Kidney epithelial cell (primary cell): ENCODE measurements around the gene IGSF22. TPM values are rescaled to one million over a fixed set of nuclear protein-coding genes. Genes with fewer than 3 reads are reported as not detected.
"Not testable (repeated sequence)": the region's sequence is repeated elsewhere in the genome, so short reads cannot be mapped to it uniquely, and the experiment has no call there.

ENCODE experiments used
- DNase-seq: peaks from one replicate; pipeline ENCODE4 v3.0.0-alpha.2; 2010; ENCODE audit warnings: low read depth
- H3K27me3 ChIP-seq: 2 replicates; pipeline ENCODE4 v1.6.0; 2011; ENCODE audit warnings: low read length; ENCODE audit not compliant: control insufficient read depth, insufficient read depth
- H3K36me3 ChIP-seq: 2 replicates; pipeline ENCODE4 v1.5.1; 2011; ENCODE audit warnings: low read length; ENCODE audit not compliant: control insufficient read depth, insufficient read depth
- H3K4me3 ChIP-seq: 2 replicates; pipeline ENCODE4 v1.5.1; 2011; ENCODE audit warnings: low read depth, mild to moderate bottlenecking, control low read depth, low read length
- total RNA-seq: library from RNA; depleted of rRNA; stranded (reverse); fragments of >200 nt; gene quantifications from 2 replicates; pipeline ENCODE4 v1.2.3, GENCODE V29; 2015
- TF ChIP-seq, protein P1 (sequence below): IDR thresholded peaks from 2 replicates; pipeline ENCODE4 v1.5.1; 2011; ENCODE audit warnings: mild to moderate bottlenecking, moderate library complexity, low read length, control low read depth, inconsistent platforms; ENCODE audit not compliant: insufficient read depth, poor library complexity, severe bottlenecking

Gene IGSF22
- total RNA-seq, 1 donor from 2014 or later: 0.04 TPM

DNA sequence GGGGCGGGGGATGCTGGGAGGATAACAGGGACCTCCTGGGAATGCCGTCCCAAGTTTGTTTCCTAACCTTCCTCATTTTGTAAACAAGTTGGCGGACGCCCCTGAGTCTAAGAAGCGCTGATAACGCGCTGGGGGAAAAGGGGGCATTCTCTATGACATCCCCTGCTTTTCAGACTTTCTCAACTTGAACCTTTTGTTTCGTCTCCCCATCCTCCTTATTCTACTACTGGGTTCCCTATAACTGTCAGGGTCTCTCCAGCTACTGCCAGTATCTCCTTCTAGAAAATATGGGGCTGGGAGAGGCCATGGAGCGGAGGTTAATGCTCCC is 26.8 kb downstream of the IGSF22 start:
- Histone ChIP-seq H3K36me3 (no peaks in the 10 kb centered on the region), H3K4me3 (peak overlapping the region; percentile 55), H3K27me3 (no peaks in the 10 kb centered on the region)
- DNase-seq: no peak
- TF ChIP-seq, protein P1, sequence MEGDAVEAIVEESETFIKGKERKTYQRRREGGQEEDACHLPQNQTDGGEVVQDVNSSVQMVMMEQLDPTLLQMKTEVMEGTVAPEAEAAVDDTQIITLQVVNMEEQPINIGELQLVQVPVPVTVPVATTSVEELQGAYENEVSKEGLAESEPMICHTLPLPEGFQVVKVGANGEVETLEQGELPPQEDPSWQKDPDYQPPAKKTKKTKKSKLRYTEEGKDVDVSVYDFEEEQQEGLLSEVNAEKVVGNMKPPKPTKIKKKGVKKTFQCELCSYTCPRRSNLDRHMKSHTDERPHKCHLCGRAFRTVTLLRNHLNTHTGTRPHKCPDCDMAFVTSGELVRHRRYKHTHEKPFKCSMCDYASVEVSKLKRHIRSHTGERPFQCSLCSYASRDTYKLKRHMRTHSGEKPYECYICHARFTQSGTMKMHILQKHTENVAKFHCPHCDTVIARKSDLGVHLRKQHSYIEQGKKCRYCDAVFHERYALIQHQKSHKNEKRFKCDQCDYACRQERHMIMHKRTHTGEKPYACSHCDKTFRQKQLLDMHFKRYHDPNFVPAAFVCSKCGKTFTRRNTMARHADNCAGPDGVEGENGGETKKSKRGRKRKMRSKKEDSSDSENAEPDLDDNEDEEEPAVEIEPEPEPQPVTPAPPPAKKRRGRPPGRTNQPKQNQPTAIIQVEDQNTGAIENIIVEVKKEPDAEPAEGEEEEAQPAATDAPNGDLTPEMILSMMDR: no peak

DNA sequence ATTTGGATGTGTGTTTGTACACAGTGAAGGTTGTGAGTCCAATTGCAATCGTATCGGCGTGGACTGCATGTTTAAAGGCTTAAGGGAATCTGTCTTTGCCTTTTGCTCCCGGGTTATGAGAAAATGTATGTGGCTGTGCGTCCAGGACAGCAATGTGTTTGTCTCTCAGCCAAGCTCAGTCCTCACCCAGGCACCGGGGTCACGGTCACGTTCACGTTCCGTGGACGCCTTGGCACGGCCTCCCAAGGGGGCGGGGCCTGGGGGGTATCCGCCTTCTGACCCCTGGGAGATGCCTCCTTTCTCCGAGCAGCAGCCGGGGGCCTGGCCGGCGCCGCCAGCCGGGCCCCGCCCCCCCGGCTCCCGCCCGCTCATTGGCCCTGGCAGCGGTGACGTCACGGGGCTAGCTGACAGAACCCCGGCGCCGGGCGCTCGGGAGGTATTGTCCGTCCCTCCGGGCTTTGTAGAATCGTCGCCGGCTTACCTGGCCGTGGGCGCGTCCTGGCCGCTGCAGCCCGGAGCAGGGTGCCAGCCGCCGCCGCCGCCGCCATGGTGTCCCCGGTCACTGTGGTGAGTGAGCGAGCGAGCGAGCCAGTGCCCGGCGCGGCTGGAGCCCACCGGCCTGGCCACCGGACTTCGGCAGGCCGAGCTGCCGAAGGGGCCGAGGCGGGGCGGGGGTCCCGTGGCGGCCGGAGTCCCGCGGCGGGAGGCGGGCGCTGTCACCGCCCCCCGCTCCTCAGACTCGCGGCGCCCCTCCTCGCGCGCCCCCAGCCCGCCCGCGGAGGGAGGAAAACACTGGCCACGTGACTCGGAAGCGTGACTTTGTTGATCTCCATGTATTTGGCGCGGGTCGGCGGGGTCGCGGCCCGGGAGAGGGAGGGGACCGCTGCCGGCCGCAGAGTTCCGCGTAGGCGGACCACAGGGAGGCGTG is 27.4 kb downstream of the IGSF22 start, which contains the start of gene TMEM86A:
TSS of gene TMEM86A (plus strand) at position 439 of the 928 bp plus-strand sequence. CDS start at position 547, 108 bp downstream.
- Histone ChIP-seq H3K36me3 (no peaks in the 10 kb centered on the region), H3K27me3 (no peaks in the 10 kb centered on the region), H3K4me3 (peak within 1 kb of the TSS; percentile 55)
- TF ChIP-seq, protein P1: no peak
- peak; percentile 39 for DNase-seq

DNA sequence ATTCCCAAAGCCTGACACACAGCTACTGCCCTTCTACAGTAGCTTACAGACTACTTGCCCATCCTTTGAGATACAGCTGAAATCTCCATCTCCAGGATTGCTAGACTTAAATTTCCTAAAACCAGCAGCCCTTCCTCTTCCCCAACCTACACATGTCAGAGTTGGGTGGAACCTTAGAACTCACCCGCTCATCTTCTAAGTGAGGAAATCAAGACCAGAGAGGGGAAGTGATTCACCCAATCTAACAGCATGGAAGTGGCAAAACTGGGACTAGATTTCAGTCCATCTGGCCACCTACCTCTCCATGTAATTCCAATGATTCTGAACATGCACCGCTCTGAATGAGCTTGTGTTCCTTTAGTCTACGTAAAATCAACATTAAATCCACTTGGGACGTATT is 28.4 kb downstream of the IGSF22 start:
- TF ChIP-seq, protein P1: no peak
- no peak for DNase-seq
- H3K4me3 ChIP-seq: no peak overlapping the region
- H3K36me3 ChIP-seq: no peaks in the 10 kb centered on the region
- no peaks in the 10 kb centered on the region for H3K27me3 ChIP-seq

DNA sequence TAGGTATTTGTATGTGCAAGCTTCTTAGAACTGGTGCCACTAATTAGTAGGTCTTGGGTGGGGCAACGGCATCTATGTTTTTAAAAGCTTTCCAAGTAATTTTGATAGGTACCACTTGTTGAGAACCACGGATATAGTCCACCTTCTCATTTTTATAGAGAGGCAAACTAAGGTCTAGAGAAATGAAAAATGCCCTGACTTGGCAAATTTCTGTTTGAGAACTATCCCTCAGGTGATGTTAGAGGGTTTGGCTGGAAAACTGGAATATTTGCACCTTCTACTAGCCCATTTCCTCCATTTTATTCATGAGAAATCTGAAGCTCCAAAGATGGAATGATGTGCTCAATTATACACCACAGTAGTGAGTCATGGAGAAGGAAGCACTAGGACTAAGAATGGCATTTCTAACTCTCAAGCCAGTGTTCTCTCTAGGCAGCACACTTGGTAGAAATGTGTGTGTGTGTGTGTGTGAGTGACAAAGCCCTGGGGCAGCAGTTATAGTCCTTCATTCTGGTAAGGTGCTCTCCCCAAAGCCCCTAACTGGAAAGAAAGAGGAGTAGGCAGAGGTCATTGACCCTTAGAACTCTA is 29.3 kb downstream of the IGSF22 start:
- Histone ChIP-seq H3K36me3 (no peaks in the 10 kb centered on the region), H3K4me3 (no peak overlapping the region), H3K27me3 (no peaks in the 10 kb centered on the region)
- TF ChIP-seq, protein P1: no peak
- DNase-seq: peak; percentile 25

DNA sequence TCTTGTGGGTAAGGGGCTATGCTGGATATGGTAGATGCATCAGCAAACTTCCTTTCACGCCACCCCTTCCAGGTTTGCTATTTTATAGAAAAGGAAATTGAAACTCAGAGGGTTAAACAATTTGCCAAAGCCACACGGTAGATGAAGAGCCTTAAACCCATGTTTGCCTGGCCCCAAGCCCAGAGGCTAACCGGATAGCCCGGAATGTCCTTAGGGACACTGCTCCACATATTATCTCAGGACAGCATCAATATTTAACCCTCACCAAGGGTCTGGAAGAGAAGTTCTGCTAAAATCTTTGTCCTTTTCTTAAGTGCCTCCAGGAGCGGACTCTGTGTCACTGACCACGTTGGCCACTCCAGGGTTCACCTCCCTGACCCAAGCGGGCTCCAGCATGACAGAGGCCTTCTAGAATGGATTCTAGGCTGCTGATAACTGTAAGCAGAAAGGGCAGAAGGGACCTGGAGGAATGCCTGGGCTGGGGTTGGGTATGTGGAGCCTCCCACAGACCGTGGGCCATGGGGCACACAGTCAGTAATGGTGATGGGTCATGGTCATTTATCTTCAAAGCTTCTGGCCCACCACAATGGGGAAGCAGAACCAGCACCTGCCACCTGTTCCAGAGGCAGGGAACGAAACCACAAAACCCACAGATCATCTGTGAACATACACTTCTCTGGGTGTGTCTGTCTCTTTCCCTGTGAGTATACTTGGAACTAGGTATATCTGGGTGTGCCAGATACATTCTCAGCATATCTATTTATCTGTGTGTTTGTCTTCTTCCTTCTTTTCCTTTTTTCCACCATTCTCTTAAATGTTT is 32.8 kb downstream of the IGSF22 start:
- TF ChIP-seq, protein P1: no peak
- no peaks in the 10 kb centered on the region for H3K36me3 ChIP-seq
- H3K27me3 ChIP-seq: no peaks in the 10 kb centered on the region
- no peak overlapping the region for H3K4me3 ChIP-seq
- DNase-seq: no peak

DNA sequence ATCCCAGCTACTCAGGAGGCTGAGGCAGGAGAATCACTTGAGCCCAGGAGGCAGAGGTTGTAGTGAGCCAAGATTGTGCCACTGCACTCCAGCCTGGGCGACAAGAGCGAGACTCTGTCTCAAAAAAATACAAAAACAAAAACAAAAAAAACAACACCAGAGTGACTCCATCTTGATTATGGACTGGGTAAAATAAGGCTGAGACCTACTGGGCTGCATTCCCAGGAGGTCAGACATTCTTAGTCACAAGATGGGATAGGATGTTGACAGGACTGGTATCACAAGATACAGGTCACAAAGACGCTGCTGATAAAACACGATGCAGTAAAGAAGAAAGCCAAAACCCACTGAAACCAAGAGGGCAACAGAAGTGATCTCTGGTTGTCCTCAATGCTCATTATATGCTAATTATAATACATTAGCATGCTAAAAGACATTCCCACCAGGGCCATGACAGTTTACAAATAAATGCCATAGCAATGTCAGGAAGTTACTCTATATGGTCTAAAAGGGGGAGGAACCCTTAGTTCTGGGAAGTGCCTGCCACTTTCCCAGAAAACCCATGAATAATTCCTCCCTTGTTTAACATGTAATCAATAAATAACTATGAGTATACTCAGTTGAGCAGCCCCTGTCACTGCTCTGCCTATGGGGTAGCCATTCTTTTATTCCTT is 34.4 kb downstream of the IGSF22 start:
- DNase-seq: not testable (repeated sequence)

More for the DNA sequence above, 34.4 kb downstream of the IGSF22 start:
- H3K36me3 ChIP-seq, H3K27me3 ChIP-seq, H3K4me3 ChIP-seq: not testable (repeated sequence)
